Stimulated activated CD8-positive, alpha-beta memory T cell treated with anti-CD3 and anti-CD28 coated beads, Interleukin-4, amount 100 ng/mL, for 1 hour (primary cell): ENCODE results near the gene ARID1B.
"Not testable (repeated sequence)": the region's sequence is repeated elsewhere in the genome, so short reads cannot be mapped to it uniquely, and the experiment has no call there.

Experiments
- DNase-seq, 2 donors: peaks; one replicate each; pipeline ENCODE4 v3.0.0-alpha.2; 2020; ENCODE audit warnings: low read depth in 2 of 2, low spot score in 1 of 2

The ARID1B gene

DNA sequence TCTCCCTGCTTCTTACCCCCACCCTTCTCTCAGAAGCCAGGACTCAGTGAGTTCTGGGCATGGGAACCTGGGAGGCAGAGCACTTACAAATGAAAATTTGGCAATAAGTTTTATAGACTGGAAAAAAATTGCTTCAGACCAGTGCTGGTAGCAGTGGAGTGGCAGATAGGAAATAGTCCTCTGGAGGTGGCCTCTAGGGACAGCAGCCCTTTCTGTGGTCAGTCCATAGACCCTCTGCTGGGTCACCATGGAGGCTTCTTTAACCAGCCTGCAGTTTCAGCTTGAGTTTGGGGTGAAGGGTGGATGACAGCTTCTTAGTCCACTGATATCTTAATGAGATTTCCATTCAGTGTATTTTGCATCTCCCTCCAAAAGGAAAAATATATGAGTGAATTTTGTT lies 179.1 kb downstream of the ARID1B start:
- DNase-seq: no peak

DNA sequence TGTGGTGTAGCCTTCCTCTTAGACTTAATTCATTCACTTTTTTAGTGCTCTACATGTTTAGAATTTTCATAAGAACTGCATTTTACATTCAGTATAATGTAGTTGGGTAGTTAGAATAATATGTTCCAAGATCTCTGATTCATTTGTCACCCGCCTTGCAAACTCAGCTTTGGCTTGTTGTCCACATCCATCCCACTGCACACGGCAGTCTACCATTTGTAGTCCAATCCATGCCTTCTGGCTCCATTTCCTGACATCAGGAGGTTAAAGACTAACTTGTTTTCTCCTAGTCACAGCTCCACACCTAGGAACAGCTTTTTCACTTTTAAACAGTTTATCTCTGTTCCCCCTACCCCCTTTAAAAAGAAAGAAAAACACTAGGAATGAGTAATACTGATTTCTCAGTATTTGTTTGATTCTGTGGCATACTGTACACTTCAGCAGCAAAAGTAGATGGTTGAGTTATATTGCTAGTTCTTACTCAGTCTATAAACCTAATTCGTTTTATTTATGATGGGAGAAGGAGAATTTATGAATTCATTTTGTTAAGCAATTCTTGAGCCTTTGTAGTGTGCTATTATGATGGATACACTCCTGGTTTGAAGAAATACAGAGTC lies 180.9 kb downstream of the ARID1B start:
- DNase-seq: no peak

DNA sequence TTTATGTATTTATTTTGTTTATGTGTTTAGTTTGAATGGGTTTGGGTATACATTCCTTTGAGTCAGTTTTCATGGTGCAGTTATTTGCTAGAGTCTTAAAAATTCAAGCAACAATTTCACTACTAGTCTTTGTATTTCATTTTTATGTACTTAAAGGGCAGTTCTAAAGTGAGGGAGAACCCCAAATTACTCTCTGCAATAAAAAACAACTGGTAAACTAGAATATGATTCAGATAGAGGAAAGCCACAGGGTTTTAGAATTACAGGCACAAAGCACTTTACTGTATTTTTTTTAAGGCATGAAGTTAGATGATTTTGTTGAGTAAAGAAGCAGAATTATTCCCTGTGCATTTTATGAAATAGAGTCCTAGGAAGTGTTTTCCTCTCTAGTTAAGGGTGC lies 183.3 kb downstream of the ARID1B start:
- no peak for DNase-seq

DNA sequence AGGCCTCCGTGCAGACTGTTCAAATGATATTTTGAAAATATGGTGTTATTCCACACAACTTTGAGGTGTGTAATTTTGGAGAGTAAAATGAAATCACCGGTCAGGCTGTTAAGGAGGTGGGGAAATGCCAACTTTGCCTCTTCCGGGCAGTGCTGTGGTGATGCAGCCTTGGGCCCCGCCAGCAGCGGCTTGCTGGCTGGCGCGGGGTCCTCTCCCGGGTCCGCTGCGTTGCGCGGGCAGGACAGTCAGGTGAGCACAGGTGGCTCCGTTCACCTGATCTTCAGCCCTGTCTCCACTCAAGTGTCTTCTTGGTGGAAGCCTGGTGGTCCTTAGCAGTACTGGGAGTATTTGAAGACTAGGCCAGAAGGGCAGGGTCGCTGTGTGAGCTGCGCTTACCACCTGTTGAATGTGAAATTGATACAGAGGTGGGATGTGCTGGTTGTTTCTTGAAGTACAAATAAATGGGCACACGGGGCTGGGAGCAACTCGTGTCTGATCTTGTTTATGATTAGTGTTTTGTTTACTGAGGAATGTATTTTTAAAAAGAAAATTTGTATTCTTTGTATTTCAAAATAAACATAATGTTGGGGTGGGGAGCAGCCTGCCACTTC lies 184.2 kb downstream of the ARID1B start:
- DNase-seq: no peak

DNA sequence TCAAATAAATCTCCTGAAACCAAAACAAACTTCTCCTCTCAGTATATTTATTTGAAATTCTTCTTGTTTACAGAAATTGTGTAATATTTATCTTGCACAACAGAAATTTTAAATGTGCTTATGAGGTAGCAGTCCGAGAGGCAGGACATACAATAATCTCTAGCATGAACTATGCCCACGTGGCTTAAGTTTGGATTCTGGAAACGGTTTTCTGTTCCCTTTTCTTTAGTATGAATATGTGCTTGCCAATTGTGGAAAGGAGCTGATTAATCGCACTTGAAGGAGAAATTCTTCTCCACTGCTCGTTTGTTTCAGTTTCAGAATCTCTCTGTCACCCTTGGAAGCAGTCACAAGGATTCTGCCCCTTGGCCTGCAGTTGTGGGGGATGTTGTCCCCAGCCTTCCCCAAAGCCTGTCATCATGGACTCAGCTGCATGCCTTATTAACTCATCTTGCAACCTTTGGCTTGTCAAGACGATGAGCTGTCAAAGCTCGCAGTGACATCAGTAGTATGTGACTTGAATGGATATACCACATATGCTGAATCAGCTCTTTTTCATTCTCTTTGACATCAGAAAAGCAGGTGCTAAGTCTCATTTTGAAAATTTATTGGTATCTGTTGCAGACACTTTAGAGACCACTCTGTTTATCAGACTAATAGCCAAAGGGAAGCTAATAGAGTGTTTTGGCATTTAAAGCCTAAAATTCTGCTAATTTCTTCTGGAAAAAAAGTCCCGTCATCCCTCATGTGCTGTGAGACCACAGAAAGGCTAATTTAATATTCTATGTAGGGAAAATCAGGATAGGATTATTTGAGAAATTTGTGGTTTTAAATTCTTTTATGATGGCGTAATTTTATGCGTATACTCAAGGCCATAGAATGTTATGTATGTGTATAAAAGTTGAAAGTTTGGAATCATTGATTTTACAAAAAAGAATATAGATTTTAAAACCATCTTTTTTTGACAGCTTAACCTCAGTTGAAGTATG lies 186.8 kb downstream of the ARID1B start:
- no peak for DNase-seq

DNA sequence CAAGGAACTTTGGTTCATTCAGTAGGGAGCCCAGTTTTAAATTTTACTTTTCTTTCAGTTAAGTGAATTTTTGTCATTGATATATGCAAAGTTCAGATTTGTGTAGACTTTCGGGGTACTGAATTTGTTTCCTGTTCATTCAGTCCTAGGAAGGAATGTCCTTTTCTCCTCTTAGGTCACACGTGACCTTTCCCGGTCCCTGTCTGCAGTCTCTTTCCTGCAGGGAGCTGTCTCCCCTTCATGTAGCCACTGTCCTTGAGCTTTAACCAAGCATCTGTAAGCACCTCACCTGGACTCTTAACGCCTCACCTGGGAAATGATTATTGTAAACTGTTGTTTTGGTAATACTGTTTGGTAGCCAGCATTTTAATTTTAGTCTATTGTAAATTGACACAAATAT lies 190.7 kb downstream of the ARID1B start:
- DNase-seq: no peak

DNA sequence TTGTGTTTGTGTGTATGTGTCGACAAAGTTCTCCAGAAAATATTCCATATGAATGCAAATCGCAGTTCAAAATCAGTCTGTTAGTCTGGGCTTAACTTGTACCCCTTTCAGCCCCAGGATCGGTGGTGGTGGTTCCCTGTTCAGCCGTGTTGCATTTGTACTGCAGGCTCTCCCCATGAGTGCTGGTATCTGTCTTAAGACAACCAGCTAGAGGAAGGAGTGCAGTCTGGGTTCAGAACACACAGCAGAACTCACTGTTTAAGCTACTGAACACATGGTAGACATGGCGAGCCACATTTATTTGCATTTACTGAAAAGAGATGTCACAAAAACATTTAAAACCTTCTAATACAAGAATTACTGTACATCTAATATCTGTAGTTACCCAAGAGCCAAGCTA lies 192.1 kb downstream of the ARID1B start:
- no peak for DNase-seq

DNA sequence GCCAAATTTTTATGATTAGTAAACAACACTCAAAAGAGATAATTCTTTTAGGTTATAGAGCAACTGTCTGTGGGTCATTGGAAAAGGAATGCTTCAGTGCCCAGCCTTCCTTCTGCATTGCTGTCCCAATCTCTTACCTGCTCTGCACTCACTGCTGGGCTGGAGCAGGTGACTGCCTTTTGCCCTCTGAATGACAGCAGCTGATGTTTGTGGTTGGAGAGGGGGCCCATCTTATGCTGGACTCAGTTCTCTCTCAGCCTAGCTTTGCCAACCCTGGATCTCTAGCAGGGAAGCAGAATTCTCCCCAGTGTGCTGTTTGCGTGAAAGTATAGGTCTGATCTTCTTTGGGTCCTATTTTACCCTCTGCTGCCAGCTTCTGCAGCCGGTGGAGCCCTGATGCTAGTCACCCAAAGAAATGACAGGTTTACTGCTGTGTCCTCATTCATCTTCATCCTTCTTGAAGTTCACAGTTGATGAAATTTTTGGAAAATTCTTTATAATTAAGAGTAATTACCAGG lies 193.5 kb downstream of the ARID1B start:
- DNase-seq: no peak

DNA sequence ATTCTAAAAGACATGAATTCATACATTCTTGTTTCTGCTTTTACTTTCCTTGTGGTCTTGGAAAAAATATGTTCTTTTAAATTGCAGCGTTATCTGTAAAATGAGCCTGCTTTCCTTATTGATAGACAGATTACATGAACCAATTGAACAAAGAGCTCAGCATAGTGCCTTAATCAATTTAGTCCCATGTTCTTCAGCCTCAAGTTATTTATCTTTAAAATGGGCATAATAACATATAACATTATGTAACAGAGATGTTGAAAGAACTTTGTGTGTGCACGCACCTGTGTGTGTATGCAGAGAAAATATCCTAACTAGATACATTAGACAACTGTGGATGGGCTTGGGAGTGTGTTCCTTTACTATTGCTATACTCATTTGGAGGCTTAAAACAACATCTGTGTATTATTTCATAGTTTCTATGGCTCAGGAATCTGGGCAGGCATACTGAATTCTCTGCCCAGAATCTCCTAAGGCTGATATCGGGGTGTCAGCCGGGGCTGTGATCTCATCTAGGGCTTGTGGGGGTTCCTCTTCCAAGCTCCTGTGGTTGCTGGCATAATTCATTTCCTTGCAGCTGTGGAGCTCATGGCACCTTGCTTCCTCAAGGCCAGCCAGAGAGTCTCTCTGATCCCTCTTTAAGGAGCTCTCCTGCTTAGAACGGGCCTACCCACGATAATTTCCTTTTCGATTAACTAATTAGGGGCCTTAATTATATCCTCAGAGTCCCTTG lies 194.1 kb downstream of the ARID1B start:
- DNase-seq: no peak

DNA sequence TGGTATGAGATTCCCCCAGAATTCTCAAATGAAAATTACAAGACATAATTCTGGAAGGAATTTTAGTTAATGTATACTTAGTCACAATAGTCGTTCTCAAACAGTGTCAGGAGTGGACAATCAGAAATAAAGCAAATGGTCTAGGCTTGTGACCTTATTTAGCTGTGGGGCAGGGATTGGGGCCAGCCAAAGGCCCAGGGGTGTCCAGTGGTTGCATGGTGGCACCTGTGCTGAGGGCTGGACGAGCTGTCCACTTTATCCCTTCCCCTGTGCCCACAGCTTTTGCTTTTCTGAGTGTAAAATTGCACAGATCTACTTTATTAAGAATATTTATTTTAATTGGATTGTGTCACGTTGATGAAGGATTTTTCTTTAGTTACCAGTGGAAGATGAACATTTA lies 195.0 kb downstream of the ARID1B start:
- no peak for DNase-seq

DNA sequence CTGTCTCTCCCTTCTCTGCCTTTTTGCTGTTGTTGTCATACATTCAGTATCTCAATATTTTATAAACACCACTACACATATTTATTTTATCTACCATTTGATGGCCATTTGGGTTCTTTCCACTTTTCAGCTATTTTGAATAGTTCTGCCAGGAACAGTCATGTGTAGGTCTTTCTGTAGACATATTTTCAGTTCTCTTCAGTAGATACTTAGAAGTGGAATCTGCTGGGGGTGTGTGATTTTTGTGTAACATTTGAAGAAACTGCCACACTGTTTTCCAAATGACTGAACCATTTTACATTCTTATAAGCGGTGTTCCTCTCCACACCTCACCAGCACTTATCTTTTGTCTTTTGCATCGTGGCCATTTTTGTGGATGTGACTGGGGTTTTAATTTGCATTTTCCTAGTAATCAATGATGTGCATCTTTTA lies 197.7 kb downstream of the ARID1B start:
- DNase-seq: no peak

DNA sequence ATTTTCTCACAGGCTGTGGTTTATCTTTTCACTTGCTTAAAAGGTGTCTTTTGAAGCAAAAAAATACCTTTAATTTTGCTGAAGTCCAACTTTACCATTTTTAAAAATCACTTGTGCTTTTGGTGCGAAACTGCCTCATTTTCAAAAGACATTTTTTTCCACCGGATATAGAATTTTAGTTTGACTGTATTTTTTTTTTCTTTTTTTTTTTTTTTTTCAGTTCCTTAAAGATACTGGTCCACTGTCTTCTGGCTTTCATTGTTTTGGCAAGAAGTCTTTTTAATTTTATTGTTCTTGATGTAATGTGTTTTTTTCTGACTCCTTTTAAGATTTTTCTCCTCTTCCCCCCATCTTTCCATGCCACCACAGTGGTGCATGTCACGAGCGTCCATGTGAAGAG lies 198.2 kb downstream of the ARID1B start:
- no peak for DNase-seq

DNA sequence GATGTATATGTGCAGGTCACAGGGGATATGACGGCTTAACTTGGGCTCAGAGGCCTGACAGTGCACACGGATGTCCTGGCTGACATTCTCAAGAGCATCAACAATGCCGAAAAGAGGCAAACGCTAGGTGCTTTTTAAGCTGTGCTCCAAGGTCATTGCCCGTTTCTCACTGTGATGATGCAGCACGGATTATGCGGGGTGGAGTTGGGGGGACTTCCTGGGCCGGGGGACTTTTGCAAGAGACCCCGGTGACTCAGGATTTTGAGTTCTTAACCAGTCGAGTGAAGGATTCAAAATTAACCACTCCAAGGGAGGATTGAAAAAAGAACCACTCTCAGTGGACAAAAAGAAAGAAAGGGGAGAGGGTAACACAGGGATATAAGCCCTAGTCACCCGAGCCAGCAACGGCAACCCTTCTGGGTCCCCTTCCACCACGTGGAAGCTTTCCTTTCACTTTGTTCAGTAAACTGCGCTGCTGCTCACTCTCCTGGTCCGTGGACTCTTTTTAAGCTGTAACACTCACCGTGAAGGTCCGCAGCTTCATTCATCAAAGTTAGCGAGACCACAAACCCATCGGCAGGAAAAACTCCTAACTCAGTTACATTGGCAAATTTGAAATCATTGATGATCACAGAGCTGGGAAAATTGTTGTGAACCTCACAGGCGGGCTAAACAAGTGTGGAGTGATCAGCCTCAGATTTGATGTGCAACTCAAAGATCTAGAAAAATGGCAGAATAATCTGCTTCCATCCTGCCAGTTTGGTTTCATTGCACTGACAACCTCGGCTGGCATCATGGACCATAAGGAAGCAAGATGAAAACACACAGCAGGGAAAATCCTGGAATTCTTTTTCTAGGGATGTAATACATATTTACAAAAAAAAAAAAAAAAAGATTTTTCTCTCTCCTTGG lies 199.3 kb downstream of the ARID1B start:
- no peak for DNase-seq

DNA sequence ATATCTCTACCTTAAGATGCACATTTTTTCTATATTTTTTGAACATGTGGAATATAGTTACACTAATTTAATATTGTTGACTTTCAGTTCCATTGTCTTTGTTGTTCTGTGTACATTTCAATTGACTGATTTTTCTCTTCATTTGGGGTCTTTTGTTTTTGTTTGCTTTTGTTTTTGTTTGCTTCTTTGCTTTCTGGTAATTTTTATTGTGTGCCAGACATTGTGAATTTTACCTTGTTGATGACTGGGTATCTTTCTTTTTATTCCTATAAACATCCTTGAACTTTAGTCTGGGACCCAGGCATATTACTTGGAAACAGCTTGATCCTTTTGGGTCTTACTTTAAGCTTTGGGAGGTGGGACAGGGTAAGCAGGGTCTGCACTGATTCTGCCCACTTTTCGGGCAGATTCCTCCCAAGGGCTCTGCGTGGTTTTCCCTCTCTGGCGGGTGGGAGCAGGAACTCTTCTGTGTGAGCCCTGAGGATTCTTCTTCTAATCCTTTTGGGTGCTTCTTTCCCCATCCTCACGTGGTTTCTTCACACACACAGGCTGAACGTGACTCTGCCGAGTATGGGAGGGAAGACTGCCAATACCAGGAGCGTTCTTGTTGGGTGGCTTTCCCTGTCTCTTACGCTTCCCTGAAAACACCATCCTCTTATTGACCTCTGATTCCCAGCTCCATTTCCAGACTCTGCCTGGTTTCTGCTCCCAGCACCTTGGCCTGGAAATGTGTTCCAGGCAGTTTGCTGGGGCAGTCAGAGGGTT lies 200.5 kb downstream of the ARID1B start:
- no peak for DNase-seq

DNA sequence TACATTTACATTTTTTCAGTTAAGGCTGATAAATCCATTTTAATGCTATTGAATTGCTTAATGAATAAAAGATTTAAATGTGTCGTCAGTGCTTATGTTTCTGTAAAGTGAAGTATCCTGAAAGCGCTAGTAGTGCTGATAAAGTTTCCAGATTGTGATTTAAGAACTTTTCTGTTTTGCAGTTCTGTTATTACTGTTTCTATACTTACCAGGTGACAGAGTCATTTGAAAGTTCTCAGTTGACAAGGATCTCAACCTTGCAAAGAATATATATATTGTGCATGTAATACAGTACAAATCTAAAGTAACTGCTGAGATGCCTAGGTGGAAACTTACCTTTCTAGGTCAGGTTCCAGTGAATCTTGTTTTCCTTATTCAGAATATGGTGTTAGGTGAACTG lies 201.8 kb downstream of the ARID1B start:
- no peak for DNase-seq

DNA sequence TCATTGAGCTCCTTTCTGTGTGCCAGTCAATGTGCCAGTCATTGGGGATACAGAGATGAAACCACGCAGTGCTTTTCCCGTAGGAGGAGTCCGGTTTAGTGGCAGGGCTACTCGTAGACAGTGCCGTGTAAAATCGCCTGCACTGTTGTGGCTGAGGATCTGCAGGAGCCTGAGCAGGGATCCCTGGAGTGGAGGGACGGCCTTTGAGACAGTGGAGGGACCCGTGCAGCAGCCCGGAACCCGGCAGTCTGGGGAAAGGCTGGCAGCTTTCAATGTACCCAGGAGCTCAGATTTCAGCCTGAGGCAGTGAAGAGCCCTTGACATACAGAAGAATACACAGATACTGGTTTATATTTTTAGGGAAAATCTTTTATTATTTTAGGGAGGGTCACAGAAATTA lies 203.3 kb downstream of the ARID1B start:
- DNase-seq: no peak

DNA sequence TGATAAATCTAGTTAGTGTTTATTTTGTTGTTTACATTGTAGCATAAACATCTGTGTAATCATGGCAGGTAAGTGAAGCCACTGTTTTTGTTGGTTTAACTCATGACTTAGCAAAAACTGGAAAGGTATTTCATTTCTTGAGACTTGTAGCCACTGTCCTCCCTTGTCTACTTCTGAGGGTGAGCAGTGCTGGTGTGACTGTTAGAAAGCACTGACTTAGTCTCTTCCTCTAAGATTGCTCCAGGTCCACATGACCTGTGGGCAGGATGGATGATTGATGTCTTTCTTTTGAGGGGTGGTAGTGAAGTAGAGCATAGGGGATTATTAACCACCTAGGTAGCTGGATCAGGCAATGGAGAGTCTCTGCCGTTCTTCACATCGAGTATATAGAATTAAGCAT lies 203.8 kb downstream of the ARID1B start:
- no peak for DNase-seq

DNA sequence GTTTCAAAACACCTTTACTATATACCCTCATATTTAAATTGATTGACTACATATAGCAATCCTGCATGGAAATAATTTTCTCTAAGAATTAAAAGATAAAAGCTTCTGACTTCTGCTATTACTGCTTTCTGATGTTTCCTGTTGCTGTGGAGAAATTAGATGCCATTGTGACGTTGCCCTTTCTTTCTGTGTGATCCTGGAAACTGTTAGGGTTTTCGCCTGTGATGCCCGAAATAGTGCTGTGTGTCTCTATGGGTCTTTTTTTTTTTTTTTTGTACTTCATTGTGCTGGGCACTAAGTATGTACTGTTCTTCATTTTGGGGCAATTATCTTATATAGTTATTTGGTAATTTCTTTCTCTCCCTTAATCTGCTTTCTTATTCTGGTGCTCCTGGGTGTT lies 205.0 kb downstream of the ARID1B start:
- DNase-seq: no peak

DNA sequence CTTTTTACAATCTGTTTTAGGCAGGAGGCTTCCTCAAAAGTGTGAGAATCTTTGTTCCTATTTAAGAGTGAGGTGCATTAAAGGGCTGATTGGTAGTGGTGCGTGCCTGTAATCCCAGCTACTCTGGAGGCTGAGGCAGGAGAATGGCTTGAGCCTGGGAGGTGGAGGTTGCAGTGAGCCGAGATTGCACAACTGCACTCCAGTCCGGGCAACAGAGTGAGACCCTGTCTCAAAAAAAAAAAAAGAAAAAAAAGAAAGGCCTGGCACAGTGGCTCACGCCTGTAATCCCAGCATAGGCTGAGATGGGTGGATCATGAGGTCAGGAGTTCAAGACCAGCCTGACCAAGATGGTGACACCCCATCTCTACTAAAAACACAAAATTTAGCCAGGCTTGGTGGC lies 205.7 kb downstream of the ARID1B start:
- not testable (repeated sequence) for DNase-seq
